T-helper 2 cell treated with Interferon-gamma antibody and Interleukin-4, amounts not matched to agents 100 ng/mL and 5 ng/mL, for 36 hours (primary cell): Measurements from ENCODE around the gene RAB17. TPM values are rescaled to one million over a fixed set of nuclear protein-coding genes. Genes with fewer than 3 reads are reported as not detected.

Experiments used
- intact Hi-C: fragments of 100-400 bp; cut with micrococcal nuclease; formaldehyde crosslinking; loops from one replicate; pipeline ENCODE4 v1.15.1; 2023
- total RNA-seq: library from RNA; stranded (reverse); gene quantifications from 2 replicates; pipeline ENCODE4 v1.2.3, GENCODE V29; 2022

The RAB17 gene
- total RNA-seq, 1 donor from 2014 or later: not detected

DNA sequence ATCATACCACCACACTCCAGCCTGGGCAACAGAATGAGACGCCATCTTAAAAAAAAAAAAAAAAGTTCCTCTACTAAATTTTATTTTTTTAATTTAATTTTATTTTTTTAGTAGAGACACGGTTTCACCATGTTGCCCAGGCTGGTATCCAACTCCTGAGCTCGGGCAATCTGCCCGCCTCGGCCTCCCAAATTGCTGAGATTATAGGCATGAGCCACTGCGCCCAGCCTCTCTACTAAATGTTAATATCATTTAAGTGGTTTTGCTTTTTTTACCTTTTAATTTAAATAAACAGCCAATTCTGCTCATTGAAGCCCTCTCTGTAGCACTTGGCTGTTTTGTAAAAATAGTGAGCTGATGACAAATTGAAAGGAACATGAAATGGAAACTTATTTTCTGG, 9.2 kb downstream of the RAB17 start:
- intact Hi-C loops: loop anchor here (2.0 kb wide), 1 partner anchor 163 kb away; no protein-coding TSS in a partner anchor

DNA sequence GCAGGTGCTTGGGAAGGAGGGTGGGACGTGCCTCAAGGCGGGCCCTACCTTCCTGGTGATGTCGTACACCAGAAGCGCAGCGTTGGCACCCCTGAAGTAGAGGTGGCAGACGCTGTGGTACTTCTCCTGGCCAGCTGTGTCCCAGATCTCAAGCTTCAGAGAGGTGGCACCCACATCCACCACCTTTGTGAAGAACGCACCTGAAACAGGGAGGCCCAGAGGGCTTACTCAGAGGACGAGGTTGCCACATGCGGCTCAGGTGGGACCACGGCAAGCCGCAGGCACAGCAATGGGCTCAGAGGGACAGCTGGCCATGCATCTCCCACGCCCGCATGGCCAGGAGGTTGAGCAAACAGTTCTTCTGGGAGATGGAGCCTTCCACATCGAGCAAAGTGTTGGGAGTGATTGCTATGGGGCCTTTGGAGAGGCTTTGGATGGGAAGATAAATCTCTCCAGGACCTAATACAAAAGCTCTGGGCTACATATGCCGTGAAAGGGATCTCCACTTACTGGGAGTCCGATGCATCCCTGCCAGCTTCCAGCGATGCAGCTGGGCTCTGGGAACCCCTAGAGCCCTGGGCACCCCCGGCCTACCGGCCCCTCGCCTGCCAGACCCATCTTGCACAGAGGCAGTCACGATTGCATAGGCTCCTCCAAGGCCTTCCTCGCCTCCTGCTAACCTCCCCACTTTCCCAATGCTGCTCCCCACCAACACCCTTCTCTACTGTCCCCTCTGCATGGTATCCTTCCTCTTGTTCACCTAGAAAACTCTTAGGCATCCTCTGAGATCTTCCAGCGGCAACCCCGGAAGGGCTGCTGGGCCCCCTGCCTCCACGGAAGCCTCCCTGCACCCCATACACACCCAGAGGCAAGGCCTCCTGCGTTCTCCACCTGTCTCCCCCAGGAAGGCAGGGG, 12.3 kb downstream of the RAB17 start:
- intact Hi-C loops: no loop called here

DNA sequence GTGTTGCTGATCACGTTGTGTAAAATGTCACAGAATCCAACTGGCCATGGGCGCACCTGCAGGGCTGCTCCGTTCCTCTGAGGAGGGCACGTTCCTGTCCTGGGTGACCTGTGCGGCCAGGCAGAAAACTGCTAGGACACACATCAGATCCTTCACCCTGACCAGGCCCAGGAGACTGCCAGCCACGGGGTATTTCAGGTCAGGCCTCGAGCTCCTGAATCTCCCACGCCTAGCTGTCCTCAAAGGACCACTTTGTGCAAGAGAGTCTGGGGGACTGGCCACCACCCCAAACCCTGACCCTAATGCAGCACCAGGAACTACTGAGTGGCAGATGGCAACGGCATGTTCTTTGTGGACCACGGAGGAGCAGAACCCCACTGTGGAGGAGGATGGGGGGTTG, 13.1 kb downstream of the RAB17 start:
- intact Hi-C loops: no loop called here

DNA sequence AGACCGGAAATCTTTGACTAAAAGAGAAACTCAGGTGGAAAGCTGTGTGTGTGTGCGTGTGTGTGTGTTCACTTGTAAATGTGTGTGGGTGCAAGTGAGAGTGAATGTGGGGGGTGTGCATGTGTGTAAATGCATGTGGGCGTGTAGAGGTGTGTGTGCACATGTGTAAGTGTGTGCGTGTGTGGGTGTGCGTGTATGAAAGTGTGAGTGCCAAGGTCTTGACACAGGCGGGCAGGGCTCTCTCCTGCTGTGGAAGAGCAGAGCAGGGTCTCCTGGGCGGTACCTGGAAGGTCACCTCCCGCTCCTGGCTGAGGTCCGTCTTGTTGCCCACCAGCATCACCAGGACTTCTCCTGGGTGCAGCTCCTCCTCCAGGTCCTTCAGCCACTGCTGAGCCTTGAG, 13.6 kb downstream of the RAB17 start:
- intact Hi-C loops: no loop called here

DNA sequence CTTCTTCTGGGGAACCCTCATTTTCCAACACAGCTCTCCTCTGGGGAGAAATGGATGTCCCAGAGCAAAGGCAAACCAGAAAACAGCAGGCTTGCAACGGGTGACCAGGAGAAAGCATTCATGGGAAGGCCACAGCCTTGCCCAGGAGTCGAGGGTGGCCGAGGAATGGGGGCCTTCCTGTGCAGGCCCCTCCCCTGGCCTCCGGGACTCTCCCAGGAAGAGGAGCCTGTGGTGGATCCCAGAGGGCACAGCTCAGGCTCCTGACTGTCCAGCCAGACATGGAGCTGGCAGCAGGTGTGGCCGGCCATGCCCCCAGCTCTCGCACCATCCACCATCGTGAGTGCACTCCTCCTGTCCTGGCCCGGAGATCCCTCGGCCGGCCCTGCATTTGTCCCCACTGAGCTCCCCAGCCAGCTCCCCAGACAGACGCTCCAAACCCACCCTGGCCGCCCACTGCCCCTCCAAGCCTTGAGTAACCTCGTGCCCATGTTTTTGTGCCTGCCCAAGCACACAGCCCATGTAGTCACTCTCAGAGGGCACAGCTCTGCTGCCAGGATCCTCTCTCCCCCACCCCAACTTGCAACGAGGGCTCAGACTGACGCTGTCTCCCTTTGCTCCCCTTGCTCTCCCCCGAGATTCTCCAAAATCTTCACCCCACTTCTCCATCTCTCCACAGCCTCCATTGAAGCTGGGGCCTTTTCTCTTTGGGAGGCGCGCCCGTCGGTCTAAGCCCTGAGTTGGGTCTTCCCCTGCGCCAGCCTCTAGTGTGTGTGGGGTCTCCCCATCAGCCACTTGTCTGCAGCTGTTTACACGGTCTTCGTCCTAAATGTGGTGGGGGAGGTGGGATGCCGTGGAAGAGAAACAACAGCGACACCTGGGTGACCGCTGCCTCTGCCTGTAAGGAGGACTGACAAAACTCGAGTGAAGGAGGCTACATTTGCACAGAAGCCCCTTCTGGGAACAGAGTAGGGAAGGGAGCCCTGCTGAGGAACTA, 14.4 kb downstream of the RAB17 start:
- intact Hi-C loops: no loop called here

DNA sequence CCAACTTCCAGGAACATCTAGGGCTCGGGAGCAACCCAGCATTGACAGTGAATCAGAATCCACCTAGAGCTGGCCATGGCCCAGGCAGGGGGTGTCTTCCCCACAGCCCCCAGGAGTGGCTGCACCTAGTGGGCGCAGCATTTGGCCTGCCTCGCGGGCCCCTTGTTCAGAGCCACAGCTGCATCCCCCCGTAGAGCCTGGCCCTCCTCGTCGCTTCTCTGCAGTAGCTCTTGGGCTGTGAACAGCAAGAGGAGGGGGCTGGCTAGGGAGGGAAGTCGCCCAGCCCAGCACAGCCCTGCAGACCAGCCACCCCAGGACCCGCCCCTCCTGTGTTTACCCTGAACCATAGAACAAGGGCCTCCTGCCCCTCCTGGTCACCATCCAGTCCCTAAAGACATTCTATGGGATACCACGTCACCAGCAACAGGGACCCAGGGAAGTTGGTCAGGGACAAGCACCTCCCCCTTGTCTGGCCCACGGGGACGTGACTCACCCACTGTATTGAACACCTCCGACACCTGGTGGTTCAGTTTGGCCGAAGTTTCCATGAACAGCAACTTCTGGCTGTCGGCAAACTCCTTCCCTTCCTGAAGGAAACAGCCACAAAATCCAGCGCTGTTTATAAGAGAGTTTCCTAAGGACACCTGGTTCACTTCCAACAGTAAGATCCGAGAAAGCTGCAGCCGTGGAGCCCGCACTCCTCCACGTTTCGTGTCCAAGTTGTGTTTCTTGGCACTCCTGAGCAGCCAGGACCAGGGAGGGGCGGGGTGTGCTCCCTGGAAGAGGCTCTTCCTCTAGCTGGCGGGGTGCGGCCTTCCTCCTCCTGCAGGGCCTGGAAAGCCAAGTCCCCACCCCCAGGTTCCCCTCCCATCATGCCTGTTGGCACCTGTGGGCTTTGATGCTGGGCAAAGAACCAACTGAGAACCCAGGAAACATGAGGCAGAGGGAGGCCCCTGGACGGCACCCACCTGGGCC, 15.4 kb downstream of the RAB17 start:
- intact Hi-C loops: loop anchor here (5.0 kb wide), 1 partner anchor 153 kb away; no protein-coding TSS in a partner anchor

DNA sequence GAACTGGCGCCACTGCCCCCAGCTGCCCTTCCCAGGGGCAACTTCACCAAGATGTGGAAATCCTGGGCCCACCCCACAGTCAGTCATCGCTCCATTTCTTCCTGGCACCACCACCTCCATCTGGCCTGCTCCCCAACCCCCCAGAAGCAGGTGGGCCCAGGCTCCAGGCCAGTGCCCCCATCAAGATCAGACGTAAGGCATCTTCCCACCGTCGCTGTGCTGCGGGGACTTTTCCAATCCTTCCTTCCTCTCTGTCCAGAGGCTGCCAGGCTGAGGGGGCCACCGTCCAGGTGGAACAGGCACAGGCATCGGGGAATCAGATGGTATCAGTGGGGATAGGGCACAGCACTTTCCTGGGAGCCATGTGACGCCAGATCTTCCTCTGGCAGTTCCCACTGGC, 16.1 kb downstream of the RAB17 start:
- intact Hi-C loops: loop anchor here (5.0 kb wide), 1 partner anchor 152 kb away; no protein-coding TSS in a partner anchor

DNA sequence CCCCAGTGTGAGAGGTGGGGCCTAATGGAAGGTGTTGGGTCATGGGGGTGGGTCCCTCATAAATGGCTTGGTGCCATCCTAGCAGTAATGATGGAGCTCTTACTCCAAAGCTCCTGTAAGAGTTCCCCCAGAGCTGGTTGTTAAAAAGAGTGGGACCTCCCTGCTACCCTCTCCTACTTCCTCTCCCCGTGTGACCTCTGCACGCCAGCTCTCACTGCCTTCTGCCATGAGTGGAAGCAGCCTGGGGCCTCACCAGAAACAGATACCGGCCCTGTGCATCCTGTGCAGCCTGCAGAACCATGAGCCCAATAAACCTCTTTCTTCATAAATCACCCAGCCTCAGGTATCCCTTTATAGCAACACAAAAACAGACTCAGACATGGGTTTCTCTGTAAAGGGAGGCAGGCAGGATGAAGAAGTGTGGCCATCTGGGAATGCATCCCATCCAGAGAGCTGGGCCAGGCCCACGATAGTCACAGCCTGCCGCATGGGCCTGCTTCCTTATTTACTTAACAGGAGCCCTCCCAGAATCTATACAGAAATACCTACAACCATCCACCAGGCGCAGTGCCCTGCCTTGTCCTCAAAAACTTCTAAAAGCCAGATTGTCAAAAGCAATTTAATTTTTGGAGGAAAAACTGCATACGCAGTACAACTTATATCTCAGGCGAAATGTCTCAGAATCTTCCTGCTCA, 16.7 kb downstream of the RAB17 start:
- intact Hi-C loops: loop anchor here (2.0 to 5.0 kb wide), 2 partner anchors 152 to 419 kb away; no protein-coding TSS in a partner anchor

DNA sequence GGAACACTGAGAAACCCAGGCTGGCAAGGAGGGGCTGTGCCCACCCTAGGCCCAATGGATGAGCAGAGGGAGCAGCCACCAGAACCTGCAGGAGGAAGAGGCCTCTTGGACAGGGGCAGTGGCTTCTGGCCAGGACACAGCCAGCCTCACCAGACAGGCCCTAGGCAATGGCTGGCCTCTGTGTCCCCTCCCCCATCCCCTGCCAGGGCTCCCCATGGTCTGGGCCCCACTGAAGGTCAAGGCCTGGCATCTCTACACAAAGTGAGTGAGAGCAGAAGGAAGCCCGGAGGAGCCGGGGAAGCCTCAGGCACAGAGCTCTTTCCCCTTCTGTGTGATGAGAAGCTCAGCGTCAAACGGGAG, 17.8 kb downstream of the RAB17 start:
- intact Hi-C loops: loop anchor here (1.0 to 5.0 kb wide), 3 partner anchors 60 to 418 kb away; no protein-coding TSS in a partner anchor

DNA sequence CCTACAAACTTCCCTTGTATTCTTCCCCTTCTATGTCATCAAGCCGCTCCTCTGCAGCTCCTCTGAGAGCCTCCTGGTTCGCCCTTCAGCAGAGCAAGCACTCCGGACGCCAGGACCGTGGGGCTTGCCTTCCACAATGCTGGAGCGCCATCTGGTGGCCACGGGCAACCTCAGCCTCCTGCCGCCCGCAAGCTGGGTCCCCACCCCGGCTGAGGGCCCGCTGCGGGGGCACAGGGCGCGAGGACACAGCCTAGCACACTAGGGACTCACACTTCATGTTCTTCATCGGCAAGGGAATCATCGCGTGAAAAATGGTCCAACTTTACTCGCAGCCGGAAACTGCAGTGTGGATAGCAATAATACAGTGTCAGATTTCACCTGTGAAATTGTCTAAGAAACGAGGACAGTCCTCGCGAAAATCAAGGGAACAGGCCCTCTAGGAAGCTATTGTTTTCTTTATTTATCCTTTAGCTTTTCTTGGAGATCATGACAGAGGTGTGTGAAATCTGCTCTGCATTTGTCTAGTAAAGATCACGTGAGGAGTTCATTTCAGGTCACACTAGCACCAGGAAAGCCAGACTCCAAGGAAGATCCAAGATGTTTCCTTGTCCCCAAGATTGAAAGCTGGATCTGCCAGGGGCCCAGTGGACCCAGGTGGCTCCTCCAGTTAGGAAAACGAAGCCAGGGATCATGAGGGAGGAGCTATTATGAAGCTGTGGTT, 18.4 kb downstream of the RAB17 start:
- intact Hi-C loops: loop anchor here (1.0 to 5.0 kb wide), 3 partner anchors 60 to 417 kb away; no protein-coding TSS in a partner anchor

DNA sequence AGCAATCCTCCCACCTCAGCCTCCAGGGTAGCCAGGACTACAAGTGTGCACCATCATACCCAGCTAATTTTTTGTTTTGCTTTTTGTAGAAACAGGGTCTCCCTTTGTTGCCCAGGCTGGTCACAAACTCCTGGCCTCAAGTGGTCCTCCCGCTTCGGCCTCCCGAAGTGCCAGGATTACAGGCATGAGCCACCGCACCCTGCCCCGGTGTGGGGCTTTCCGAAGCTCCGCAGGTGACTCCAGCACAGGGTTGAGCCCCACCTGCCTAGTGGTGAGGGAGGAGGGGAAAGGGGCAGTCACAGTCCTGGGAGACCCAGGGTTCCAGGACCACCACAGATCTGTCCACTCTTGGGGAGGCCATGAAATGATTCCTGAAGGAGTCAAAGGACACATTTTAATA, 19.0 kb downstream of the RAB17 start:
- intact Hi-C loops: loop anchor here (5.0 kb wide), 1 partner anchor 149 kb away; no protein-coding TSS in a partner anchor

DNA sequence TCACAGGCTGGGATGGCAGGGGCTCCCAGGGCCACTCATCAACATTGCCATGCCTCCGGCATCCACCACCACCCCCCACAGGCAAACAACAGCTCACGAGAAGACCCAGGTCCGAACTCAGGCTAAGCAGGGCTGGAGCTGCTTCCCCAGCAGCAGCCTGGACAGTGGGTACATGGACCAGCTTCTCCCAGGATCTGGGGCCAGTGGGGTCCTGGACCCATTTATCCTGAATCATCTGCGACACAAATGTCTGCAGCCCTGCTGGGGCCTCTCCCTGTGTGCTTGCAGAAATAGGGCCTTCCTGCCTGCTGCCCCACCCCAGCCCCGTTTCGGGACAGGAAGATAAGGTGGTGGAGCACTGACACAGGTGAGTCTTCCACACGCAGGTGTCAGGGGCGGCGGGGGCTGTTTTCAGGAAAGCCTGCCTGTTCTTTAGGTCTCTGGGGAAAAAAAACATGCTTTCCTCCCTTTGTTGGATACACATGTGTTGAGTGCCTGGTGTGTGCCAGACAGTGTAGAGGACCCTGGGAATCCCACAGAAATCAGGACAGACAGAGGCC, 19.7 kb downstream of the RAB17 start:
- intact Hi-C loops: loop anchor here (5.0 kb wide), 1 partner anchor 149 kb away; no protein-coding TSS in a partner anchor

DNA sequence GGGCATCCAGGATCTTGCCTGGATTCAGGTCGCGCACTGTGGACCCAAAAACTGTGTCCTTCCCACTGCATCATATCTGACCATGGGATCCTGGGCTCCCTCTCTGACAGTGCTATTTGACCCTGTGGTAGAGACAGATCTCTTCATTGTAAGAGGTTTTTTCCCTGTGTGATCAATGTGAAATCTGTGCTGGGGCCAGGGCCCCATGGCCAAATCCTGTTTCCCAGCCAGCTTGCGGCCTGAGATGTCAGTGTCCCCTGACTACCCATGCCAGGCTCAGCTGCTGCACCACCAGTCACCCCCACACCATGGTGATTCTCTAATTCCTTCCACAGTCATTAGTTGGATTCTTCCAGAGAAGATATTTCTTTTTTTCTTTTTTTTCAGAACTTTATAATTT, 20.6 kb downstream of the RAB17 start:
- intact Hi-C loops: loop anchor here (5.0 kb wide), 1 partner anchor 148 kb away; no protein-coding TSS in a partner anchor

DNA sequence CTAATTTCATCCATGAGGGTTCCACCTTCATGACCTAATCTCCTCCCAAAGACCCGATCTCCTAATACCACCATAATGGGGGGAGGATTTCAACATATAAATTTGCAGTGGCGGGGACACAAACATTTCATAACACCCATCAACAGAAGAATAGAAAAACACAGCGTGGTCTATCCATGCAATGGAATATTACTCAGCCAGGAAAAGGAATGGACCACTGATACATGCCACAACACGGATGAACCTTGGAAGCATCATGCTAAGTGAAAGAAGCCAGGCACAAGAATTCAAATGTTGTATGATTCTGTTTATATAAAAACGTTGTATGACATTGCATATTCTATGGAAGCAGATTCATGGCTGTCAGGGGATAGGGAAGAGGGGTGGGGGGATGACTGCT, 21.5 kb downstream of the RAB17 start:
- intact Hi-C loops: no loop called here

DNA sequence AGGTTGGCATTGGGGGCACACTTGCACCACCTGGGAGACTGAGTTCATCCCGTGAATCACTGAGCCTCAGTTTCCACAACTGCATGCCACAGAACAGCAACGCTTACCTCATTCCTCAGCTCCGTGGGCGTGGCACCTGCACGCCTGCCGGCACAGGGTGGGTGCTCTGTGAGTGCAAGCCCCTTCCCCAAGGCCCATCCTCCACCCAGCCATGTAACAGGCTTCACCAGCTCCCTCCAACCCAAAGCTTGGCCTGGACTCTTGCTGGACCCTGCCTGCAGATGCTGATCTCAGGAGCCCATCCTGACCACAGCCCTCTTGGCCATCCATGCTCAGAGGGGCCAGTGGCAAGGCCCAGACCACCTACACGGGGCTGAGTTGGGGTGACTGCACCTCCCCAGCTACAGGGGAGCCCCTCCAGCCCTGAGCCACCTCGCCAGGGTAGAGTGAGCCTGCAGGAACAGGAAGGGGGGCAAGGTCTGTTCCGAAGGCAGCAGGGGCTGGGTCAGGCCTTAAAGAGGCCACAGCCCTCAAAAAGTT, 22.3 kb downstream of the RAB17 start:
- intact Hi-C loops: no loop called here

DNA sequence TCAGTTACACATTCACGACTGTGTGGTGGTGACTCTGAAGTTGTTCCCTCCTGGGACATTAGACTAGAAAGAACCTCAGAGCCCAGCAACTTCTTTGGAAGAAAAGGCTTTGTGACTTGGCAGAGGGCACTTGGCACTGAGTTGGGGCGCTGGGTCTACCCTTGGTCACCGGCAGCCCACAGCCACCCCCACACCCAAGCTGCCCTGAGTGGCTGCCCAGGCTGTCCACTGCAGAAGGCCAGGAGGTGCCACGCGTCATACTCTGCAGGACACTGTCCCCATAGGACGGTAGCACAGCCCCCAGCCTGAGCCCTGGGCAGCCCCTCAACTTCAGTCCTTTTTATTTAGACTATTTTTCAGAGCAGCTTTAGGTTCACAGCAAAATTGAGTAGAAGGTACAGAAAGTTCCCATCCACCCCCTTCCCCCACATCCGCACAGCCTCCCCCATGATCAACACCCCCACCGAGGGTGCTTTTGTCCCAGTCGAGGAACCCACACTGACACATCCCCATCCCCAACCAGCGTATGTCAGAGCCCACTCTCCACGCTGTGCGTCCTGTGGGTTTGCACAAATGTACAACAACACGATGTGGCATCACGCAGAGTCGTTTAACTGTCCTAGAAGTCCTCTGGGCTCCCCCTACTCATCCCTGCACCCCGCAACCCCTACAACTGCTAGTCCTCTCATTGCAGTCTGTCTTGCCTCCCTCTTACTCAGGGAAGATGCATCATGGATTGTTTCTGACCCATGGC, 23.1 kb downstream of the RAB17 start:
- intact Hi-C loops: no loop called here

DNA sequence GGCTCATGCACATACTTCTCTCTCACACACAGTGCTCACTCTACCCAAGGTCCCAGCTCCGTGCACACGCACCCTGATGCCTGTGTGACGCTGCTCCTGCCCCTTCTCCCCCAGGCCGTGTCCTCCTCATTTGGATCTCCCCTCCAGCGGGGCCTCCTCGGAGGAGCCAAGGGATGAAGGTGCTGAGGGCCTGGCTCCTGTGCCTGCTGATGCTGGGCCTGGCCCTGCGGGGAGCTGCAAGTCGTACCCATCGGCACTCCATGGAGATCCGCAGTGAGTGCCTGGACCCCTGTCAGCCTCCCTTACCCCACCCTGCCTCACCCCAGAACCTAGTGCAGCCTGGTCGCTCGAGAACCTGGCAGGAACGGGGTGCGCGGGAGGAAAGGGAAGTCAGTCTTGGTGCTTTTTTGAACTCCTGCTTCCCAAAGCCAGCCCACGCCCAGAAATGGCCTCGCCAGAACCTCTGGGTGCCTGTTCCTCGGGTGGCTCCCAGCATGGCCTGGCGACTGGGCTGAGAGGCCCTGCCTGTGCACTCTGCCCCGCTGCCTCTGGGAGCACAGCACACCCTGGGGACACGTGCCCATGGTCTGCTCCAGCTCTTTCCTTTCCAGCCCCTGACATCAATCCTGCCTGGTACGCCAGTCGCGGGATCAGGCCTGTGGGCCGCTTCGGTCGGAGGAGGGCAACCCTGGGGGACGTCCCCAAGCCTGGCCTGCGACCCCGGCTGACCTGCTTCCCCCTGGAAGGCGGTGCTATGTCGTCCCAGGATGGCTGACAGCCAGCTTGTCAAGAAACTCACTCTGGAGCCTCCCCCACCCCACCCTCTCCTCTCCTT, 23.9 kb downstream of the RAB17 start, which contains the start of gene PRLH:
PRLH (plus strand) TSS at position 174 of the 835 bp plus-strand sequence; CDS start at position 174, 0 bp downstream.
- intact Hi-C loops: no loop called here
